Glomerular visceral epithelial cell (primary cell): ENCODE results near the gene PAPSS1.
A peak's percentile ranks its signal among the peaks of the same experiment; 100 is the strongest.
"Not testable (repeated sequence)": the region's sequence is repeated elsewhere in the genome, so short reads cannot be mapped to it uniquely, and the experiment has no call there.

Experiments
- DNase-seq: peaks from one replicate; pipeline ENCODE4 v3.0.0-alpha.2; 2016; ENCODE audit errors: extremely low spot score

The PAPSS1 gene

GRCh38 chr4:107726131-107726925 lies 6.3 kb upstream of the PAPSS1 start:
- DNase-seq, result not testable (repeated sequence)

DNA sequence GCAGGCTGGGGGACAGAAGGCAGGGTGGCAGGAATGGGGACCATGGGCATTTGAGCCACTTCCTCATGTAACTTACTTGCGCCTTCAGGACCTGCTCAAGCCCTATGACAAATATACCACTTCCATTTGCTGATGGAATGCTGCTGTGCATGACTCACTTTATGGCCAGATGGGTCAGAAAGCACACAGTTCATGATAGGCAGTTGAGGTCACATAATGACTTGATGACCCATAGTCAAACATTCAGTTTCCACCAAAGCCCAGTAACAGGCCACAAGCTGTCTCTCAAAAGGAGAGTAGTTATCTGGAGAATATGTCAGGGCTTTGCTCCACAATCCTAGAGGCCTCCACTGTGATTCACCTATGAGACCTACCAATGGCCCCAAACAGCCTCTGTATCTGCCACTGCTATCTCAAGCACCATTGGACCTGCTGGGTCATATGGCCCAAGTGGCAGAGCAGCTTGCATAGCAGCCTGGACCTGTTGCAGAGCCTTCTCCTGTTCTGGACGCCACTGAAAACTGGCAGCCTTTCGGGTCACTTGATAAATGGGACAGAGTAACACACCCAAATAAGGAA lies 5.3 kb upstream of the PAPSS1 start:
- peak; percentile 45 for DNase-seq

DNA sequence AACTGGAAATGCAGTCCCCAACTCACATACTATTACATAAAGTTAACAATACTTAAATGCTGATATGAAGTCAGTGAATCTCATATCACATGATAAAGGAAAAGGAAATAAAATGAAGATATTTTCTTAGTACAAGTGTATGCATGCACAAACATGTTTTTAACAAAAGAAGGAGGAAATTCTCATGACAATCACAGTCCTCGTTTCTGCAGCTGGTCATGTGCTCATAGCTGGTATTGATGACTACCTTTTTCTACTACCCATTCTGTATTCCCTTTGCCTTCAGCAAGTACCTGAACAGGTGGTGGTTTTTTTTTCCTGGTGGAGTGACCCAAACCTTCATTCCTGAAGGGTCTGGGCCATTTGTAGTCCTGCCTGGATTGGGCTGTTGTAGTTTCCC lies 3.3 kb upstream of the PAPSS1 start:
- DNase-seq, result not testable (repeated sequence)

DNA sequence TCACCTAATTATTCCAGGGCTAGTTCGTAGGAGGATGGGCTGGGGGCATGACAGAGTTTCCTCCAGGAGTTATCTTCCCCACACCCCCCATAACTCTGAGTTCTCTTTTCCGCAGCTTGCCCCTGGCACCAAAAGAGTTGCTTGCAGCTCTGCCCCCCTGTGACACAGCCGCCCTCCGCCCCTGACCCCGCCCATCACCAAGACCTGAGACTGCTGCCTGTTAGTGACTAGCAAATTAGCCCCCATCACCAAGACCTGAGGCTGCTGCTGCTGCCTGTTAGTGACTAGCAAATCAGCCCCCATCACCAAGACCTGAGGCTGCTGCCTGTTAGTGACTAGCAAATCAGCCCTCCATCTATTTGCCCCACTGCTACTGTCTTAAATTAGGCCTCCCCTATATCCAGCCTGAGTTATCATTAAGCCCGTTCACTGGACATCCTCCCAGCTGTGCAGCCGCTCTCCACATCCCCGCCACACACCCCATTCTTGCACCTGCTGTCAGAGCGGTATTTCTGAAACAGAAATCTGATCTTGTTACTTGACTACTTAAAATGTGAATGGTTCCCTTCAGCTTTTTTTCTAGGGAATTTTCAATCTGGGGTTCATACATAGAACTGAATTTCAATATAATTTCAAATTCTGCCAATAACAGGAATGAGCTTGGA lies 1.5 kb upstream of the PAPSS1 start:
- no peak for DNase-seq

- DNase-seq, result peak; percentile 65
These were observed 670 bp downstream of the PAPSS1 start for GRCh38 chr4:107719207-107719921.

GRCh38 chr4:107718351-107718965 lies 1.6 kb downstream of the PAPSS1 start:
- no peak for DNase-seq

GRCh38 chr4:107714256-107714655 lies 5.8 kb downstream of the PAPSS1 start:
- DNase-seq, result no peak

DNA sequence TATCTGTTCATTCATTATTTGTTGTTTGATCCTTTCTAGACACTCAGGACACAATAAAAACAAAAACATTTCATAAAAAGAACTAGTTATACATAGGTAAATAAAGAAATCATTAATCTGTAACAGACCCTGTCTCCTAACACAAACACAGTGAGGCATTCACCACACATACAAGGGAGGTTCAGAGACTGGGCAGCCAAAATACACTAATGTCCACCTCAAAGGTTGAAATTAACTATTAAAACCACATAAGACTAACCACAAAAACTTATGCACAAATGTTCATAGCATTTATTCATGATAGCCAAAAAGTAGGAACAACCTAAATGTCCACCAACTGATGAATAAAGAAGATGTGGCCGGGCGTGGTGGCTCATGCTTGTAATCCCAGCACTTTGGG lies 7.8 kb downstream of the PAPSS1 start:
- DNase-seq, result peak; percentile 45

- DNase-seq, result peak; percentile 33
These were observed 8.2 kb downstream of the PAPSS1 start for GRCh38 chr4:107711831-107712230.

DNA sequence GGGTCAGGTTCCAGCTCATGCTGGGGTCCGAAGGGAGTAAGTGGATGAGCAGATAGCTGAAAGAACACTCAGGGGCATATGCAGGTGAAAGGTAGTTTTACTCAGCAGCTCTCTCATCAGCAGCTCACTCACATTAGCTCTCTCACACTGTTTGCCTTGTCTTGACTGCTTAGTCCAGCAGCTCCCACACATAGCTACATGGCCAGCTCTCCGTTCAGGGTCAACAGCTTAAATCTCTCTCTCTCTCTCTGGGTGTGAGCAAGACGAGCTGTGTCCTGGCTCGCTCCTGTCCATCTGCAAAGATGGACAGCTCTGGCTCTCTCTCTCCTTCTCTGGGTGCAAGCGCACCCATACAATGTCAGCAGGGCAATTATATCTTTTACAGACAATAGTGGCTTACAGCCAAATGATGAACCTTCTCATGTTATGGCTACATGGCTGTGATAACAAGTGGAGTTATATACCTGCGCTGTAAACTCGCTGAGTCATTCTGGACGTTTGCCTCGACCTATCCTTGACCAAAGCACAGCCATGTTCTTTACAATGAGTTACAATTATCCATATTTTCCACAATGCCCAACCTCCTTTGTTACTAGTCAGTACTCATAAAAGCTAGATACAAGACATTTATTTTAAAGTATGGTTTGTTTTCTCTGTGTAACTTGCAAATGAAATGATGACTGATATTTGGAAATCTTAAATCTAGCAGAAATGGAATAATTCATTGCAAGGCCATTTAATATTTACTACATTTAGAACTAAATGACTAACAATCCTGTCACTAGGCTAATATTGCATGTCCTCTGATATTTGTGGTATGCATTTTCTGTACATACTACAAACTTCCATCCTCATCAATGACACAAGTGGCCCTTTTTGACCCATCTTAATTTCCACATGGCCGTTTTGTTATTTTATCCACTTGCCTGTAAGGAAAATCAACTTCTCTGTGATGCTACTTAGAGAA lies 9.3 kb downstream of the PAPSS1 start:
- DNase-seq, result no peak

GRCh38 chr4:107709916-107710315 lies 10.1 kb downstream of the PAPSS1 start:
- DNase-seq, result no peak

- no peak for DNase-seq
These were observed 11.8 kb downstream of the PAPSS1 start for GRCh38 chr4:107708225-107708624.

- no peak for DNase-seq
These were observed 14.1 kb downstream of the PAPSS1 start for GRCh38 chr4:107705742-107706556.

- DNase-seq, result no peak
These were observed 18.5 kb downstream of the PAPSS1 start for GRCh38 chr4:107701565-107701964.

GRCh38 chr4:107699466-107700206 lies 20.4 kb downstream of the PAPSS1 start:
- DNase-seq, result no peak

DNA sequence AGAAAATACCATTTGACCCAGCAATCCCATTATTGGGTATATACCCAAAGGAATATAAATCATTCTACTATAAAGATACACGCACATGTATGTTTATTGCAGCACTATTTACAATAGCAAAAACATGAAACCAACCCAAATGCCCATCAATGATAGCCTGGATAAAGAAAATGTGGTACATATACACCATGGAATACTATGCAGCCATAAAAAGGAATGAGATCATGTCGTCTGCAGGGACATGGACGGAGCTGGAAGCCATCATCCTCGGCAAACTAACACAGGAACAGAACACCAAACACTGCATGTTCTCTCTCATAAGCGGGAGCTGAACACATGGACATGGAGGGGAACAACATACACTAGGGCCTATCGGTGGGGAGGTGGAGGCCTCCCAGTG lies 23.8 kb downstream of the PAPSS1 start:
- not testable (repeated sequence) for DNase-seq

DNA sequence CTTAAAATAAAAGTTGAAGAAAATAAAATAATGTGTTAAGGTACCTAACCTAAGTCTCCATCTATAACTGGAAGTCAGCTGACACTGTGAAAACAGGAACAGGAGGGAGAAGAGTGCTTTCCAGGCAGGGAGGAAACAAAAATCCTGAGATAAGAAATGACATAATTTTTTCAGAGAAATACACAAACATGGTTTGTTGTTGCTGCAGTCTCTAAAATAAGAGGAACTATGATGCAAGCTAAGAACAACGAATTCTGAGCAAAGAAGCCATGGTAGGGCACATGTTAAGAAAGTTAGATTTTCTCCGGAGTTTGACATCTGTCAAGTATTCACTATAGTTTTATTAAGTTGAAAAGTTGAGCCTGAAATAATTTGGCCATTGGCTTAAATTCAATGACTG lies 26.9 kb downstream of the PAPSS1 start:
- no peak for DNase-seq

- no peak for DNase-seq
These were observed 27.8 kb downstream of the PAPSS1 start for GRCh38 chr4:107692202-107692601.

GRCh38 chr4:107691378-107691777 lies 28.7 kb downstream of the PAPSS1 start:
- no peak for DNase-seq
